HEK293T (cell line): ENCODE measurements around the gene ARHGDIG.
A peak's percentile ranks its signal among the peaks of the same experiment; 100 is the strongest.

Source experiments
- CTCF ChIA-PET: fragments of 350-600 bp; formaldehyde crosslinking; extraction: SDS; loops from one replicate; lab custom pipeline; 2021; ENCODE audit warnings: antibody characterized with exemption, inconsistent platforms; lab: Yijun Ruan, JAX
- POLR2A ChIA-PET: fragments of 350-600 bp; formaldehyde crosslinking; extraction: SDS; loops from one replicate; lab custom pipeline; 2020; ENCODE audit warnings: antibody characterized with exemption, inconsistent platforms; lab: Yijun Ruan, JAX
- DNase-seq: peaks from one replicate; pipeline ENCODE4 v3.0.0; 2012; ENCODE audit warnings: mixed read lengths; ENCODE audit errors: extremely low spot score
- ARNT ChIP-seq: fragments of 450-650 bp; IDR thresholded peaks from 2 replicates; pipeline ENCODE4 v1.6.1; 2017; ENCODE audit warnings: mild to moderate bottlenecking
- BHLHE40 ChIP-seq: fragments of 450-650 bp; IDR thresholded peaks from 2 replicates; pipeline ENCODE4 v1.6.1; 2016; ENCODE audit warnings: mild to moderate bottlenecking, moderate library complexity, borderline replicate concordance
- CTBP1 ChIP-seq: fragments of 450-650 bp; IDR thresholded peaks from 2 replicates; pipeline ENCODE4 v1.6.1; 2016; ENCODE audit warnings: borderline replicate concordance
- ELF4 ChIP-seq: fragments of 450-650 bp; IDR thresholded peaks from 2 replicates; pipeline ENCODE4 v1.6.1; 2017; ENCODE audit warnings: antibody characterized with exemption
- FOXA1 ChIP-seq: fragments of 450-650 bp; IDR thresholded peaks from 2 replicates; pipeline ENCODE4 v1.6.1; 2016; ENCODE audit warnings: mild to moderate bottlenecking
- FOXK2 ChIP-seq: fragments of 450-650 bp; IDR thresholded peaks from 2 replicates; pipeline ENCODE4 v1.6.1; 2016; ENCODE audit warnings: mild to moderate bottlenecking
- FOXM1 ChIP-seq: fragments of 450-650 bp; IDR thresholded peaks from 2 replicates; pipeline ENCODE4 v1.6.1; 2017; ENCODE audit warnings: mild to moderate bottlenecking, borderline replicate concordance
- HDGF ChIP-seq: fragments of 450-650 bp; IDR thresholded peaks from 2 replicates; pipeline ENCODE4 v1.6.1; 2017; ENCODE audit warnings: antibody characterized with exemption, borderline replicate concordance
- L3MBTL2 ChIP-seq: fragments of 450-650 bp; conservative IDR thresholded peaks from 2 replicates; pipeline ENCODE4 v1.6.1; 2016; ENCODE audit warnings: mild to moderate bottlenecking
- LEF1 ChIP-seq: fragments of 450-650 bp; IDR thresholded peaks from 2 replicates; pipeline ENCODE4 v1.6.1; 2017; ENCODE audit warnings: mild to moderate bottlenecking, borderline replicate concordance
- NFRKB ChIP-seq: fragments of 450-650 bp; IDR thresholded peaks from 2 replicates; pipeline ENCODE4 v1.6.1; 2016; ENCODE audit warnings: mild to moderate bottlenecking, moderate library complexity
- SP1 ChIP-seq: fragments of 450-650 bp; IDR thresholded peaks from 2 replicates; pipeline ENCODE4 v1.6.1; 2017
- SUZ12 ChIP-seq: fragments of 450-650 bp; IDR thresholded peaks from 2 replicates; pipeline ENCODE4 v1.6.1; 2016; ENCODE audit warnings: mild to moderate bottlenecking
- TARDBP ChIP-seq: fragments of 450-650 bp; IDR thresholded peaks from 2 replicates; pipeline ENCODE4 v1.6.1; 2016
- ZNF384 ChIP-seq: fragments of 450-650 bp; IDR thresholded peaks from 2 replicates; pipeline ENCODE4 v1.6.1; 2016
- TF ChIP-seq, protein P1 (sequence below): fragments of 450-650 bp; IDR thresholded peaks from 2 replicates; pipeline ENCODE4 v1.6.1; 2016

The ARHGDIG gene

DNA sequence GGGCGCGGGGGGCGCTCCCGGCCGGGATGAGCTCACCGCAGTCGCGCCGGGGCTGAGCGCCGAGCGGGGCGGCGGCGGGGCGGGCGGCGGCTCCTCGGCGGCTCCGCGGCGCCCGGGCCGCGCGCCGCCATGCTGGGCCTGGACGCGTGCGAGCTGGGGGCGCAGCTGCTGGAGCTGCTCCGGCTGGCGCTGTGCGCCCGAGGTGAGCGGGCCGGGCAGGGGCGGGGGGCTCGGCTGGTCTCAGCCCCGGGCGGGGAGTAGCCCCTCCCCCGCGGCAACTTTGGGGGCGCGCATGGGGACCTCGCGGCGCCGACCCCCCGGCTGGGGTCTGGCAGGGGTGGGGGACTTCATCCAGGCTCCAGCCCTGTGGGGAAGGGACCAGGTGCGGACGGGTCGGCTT is at the start of gene ARHGDIG:
TSS of gene ARHGDIG (plus strand) at position 40 of the 400 bp plus-strand sequence. CDS start at position 130, 90 bp downstream.
- POLR2A ChIA-PET: interaction anchor here (0.5 to 2.5 kb wide), 6 partner anchors 41 to 70 kb away, joined by 3 to 11 read pairs (median 4); partner anchors contain the start of genes FAM234A and LUC7L
- TF ChIP-seq FOXK2 (no peak), ELF4 (no peak), SUZ12 (no peak), LEF1 (no peak), HDGF (no peak), TARDBP (no peak), CTBP1 (no peak), SP1 (no peak), L3MBTL2 (no peak), NFRKB (no peak), FOXA1 (no peak), BHLHE40 (no peak), ARNT (no peak), ZNF384 (no peak)
- TF ChIP-seq, protein P1, sequence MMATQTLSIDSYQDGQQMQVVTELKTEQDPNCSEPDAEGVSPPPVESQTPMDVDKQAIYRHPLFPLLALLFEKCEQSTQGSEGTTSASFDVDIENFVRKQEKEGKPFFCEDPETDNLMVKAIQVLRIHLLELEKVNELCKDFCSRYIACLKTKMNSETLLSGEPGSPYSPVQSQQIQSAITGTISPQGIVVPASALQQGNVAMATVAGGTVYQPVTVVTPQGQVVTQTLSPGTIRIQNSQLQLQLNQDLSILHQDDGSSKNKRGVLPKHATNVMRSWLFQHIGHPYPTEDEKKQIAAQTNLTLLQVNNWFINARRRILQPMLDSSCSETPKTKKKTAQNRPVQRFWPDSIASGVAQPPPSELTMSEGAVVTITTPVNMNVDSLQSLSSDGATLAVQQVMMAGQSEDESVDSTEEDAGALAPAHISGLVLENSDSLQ: no peak
- peak; percentile 54 for DNase-seq
- CTCF ChIA-PET: no interaction called here

DNA sequence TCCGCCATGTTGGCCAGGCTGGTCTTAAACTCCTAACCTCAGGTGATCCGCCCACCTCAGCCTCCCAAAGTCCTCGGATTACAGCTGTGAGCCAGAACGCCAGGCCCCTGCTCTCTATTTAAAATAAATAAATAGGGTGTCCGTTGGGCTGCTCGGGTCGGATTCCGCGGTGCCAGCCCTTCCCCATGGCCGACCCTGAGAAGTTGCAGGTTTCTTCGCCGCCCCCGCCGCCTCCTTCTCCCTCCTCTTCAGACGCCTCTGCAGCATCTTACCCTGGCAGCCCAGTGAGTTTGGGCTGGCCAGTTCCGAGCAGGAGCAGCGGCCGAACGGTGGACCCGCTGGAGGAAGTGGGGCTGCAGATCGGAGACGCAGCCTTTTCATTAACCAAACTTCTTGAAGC is 49.4 kb upstream of the ARHGDIG start:
- ChIA-PET POLR2A (interaction anchor here (1.5 kb wide), 1 partner anchor 9 kb away, joined by 4 read pairs; no protein-coding TSS in a partner anchor), CTCF (no interaction called here)
- TF ChIP-seq LEF1 (no peak), SUZ12 (no peak), ELF4 (no peak), SP1 (no peak), BHLHE40 (no peak), TARDBP (no peak), ZNF384 (no peak), CTBP1 (no peak), FOXK2 (no peak), HDGF (no peak)
- no peak for DNase-seq

DNA sequence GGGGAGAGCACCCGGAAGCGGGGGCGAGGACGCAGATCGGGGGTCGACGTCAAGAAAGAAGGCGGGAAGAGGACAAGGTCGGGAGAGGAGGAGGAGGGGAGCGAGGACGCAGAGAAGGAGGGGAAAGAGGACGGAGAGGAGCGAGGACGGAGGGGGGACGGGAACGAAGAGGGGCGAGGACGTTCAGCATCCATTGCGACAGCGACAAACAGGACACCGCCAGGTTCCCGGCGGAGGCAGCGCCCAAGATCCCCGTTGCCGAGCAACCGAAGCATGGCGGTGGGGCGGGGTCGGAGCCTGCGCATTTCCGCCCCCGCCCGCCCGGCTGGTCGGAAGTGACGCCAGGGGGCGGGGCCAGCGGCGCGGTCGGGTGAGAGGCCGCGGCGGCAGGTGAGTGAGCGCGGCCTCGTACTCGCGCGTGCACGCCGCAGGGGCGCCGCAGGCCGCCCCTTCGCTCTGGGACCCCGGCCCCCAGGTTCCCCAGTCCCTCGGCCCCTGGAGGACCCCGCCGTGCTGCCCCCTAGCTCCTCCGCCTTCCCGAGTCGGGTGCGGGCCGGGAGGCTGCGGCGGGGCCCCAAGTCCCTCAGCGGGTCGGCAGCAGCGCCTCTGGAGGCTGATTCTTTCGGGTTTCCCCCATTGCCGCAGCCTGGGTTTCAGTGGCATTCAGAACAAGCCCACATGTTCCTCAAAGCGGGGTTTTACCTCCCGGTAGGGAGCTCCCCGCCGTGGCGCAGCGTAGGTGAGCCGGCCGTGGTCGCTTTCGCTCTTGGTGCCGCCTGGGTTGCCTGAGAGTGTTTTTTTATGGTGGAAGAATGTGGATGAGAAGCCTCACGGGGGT is 45.7 kb upstream of the ARHGDIG start, which contains the start of gene FAM234A:
TSS of gene FAM234A (plus strand) at position 354 of the 838 bp plus-strand sequence. CDS start 19,593 bp downstream, outside the sequence.
- DNase-seq: peak; percentile 95
- ChIA-PET POLR2A (interaction anchor here (0.6 to 1.7 kb wide), 11 partner anchors 11 to 155 kb away, joined by 3 to 11 read pairs (median 4); partner anchors contain the start of genes ARHGDIG, AXIN1 and MRPL28), CTCF (interaction anchor here (0.5 to 0.8 kb wide), 4 partner anchors 8 to 193 kb away, joined by 3 to 4 read pairs (median 3); no protein-coding TSS in a partner anchor)
- TF ChIP-seq SP1 (no peak), LEF1 (no peak), ELF4 (peak; percentile 81), BHLHE40 (no peak), CTBP1 (no peak), HDGF (no peak), L3MBTL2 (peak; percentile 98)

DNA sequence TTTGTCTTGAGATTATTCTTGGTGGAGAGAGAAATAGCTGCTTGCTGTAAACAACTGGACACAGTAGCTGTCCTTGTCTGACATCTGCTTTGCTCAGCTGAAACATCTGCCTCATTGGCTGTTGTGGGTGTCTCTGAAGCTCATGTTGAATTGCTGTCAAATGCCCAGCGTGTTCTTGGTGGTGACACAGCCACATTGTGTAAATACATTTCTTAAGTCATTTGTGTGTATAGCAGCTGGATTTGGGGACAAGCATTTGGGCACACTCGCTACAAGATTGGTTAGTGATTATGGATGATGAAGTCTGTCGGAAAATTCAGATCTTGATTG is 40.5 kb upstream of the ARHGDIG start:
- no peak for DNase-seq
- CTCF ChIA-PET: no interaction called here

DNA sequence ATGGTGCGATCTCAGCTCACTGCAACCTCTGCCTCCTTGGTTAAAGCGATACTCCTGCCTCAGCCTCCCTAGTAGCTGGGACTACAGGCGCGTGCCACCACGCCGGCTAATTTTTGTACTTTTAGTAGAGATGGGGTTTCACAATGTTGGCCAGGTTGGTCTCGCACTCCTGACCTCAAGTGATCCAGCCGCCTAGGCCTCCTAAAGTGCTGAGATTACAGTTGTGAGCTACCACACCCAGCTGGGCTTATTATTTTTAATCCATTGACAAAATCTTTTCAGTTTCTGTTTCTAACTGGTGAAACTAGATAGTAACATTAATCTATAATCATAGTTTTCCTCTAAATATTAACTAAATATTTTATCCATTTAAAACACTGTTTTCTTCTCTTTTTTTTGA is 39.8 kb upstream of the ARHGDIG start:
- CTCF ChIA-PET: no interaction called here
- no peak for DNase-seq
- POLR2A ChIA-PET: interaction anchor here (1.6 kb wide), 1 partner anchor 10 kb away, joined by 4 read pairs; no protein-coding TSS in a partner anchor
- no peak for TF ChIP-seq ARNT
- TF ChIP-seq FOXA1: no peak
- no peak for TF ChIP-seq BHLHE40
- TF ChIP-seq SUZ12: no peak
- no peak for TF ChIP-seq FOXK2
- TF ChIP-seq FOXM1: no peak
- TF ChIP-seq TARDBP: no peak
- no peak for TF ChIP-seq ZNF384
- no peak for TF ChIP-seq LEF1
- TF ChIP-seq L3MBTL2: no peak
- no peak for TF ChIP-seq NFRKB
- TF ChIP-seq CTBP1: no peak
- TF ChIP-seq, protein P1: no peak

More for the DNA sequence above, 40.5 kb upstream of the ARHGDIG start:
- POLR2A ChIA-PET: interaction anchor here (1.6 kb wide), 1 partner anchor 10 kb away, joined by 4 read pairs; no protein-coding TSS in a partner anchor
- no peak for TF ChIP-seq SUZ12
- no peak for TF ChIP-seq SP1
- no peak for TF ChIP-seq L3MBTL2
- no peak for TF ChIP-seq ARNT
- TF ChIP-seq FOXM1: no peak
- TF ChIP-seq CTBP1: no peak
- TF ChIP-seq ZNF384: no peak
- no peak for TF ChIP-seq HDGF
- no peak for TF ChIP-seq LEF1
- no peak for TF ChIP-seq TARDBP
- TF ChIP-seq FOXK2: no peak

DNA sequence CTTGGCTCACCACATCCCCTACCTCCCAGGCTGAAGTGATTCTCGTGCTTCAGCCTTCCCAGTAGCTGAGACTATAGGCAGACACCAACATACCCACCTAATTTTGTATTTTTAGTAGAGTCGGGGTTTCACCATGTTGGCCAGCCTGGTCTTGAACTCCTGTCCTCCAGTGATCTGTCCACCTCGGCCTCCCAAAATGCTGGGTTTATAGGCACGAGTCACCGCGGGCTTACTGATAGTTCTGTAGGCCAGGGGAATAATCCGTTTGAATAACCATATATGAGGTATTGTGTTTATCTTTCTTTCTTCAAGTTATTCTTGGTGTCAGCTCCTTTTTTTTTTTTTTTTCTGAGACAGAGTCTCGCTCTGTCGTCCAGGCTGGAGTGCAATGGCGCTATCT is 38.1 kb upstream of the ARHGDIG start:
- CTCF ChIA-PET: no interaction called here
- POLR2A ChIA-PET: no interaction called here
- TF ChIP-seq ELF4 (no peak), CTBP1 (no peak), SP1 (no peak), L3MBTL2 (no peak)
- TF ChIP-seq, protein P1: no peak
- no peak for DNase-seq
